ENCODE results near the gene PARD3.
"Not testable (repeated sequence)": the region's sequence is repeated elsewhere in the genome, so short reads cannot be mapped to it uniquely, and the experiment has no call there.

Gene PARD3

DNA sequence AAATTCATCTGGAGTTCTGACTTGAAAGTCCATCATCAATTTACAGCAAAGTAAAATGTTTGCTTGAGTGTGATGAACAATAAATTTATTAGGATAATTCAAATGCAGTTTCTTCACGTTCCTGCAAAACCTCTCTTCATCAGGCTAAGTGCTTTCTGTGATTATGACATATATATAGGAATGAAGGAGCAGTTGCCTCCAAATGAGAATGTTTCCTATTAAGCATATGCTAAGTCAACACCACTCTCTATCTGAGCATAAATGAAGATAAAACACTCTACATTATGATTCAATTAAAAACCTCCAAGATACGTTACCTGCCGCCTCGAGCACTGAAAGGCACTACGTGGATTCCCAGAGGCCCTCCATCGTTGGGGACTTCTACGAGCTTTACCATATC lies 416.1 kb downstream of the PARD3 start:
- no peak overlapping the region for H3K27ac ChIP-seq (ENCODE audit: poor library complexity, severe bottlenecking)
- ATAC-seq (ENCODE audit: low read depth) = no peak
- no peaks in the 10 kb centered on the region for H3K9me3 ChIP-seq (ENCODE audit: severe bottlenecking)

DNA sequence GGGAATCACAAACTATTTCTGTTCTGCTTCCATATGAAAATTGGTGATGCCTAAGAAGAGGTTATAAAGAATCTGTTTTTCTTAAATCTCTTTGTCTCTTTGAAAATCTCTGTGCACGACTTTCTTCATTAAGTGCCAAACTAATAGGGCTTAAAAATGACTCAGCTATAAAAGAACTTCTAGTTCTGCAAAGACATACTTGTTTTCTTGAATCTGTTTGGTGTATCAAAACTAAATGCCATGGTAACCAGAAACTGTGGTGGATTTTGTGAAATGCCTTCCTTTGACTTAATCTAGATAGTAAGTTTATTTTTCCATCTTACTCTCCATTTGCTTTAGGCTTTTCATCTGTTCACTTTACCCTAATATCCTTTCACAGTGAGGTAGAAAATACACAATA lies 417.8 kb downstream of the PARD3 start:
- ATAC-seq (ENCODE audit: low read depth) (no peak), DNase-seq (ENCODE audit: low spot score) (no peak)
- H3K4me1 ChIP-seq (ENCODE audit: insufficient read depth, poor library complexity, severe bottlenecking) = no peaks in the 10 kb centered on the region
- TF ChIP-seq, protein P1, sequence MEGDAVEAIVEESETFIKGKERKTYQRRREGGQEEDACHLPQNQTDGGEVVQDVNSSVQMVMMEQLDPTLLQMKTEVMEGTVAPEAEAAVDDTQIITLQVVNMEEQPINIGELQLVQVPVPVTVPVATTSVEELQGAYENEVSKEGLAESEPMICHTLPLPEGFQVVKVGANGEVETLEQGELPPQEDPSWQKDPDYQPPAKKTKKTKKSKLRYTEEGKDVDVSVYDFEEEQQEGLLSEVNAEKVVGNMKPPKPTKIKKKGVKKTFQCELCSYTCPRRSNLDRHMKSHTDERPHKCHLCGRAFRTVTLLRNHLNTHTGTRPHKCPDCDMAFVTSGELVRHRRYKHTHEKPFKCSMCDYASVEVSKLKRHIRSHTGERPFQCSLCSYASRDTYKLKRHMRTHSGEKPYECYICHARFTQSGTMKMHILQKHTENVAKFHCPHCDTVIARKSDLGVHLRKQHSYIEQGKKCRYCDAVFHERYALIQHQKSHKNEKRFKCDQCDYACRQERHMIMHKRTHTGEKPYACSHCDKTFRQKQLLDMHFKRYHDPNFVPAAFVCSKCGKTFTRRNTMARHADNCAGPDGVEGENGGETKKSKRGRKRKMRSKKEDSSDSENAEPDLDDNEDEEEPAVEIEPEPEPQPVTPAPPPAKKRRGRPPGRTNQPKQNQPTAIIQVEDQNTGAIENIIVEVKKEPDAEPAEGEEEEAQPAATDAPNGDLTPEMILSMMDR (IDR thresholded peaks at IDR 0.05; ENCODE audit: poor library complexity, severe bottlenecking) = no peak
- no peaks in the 10 kb centered on the region for H3K27me3 ChIP-seq (ENCODE audit: insufficient read depth, poor library complexity, severe bottlenecking)
- H3K9me3 ChIP-seq (ENCODE audit: severe bottlenecking) = no peaks in the 10 kb centered on the region
- no peak overlapping the region for H3K4me3 ChIP-seq (ENCODE audit: severe bottlenecking)
- no peaks in the 10 kb centered on the region; the same call in 1 of the 2 replicates for H3K36me3 ChIP-seq (ENCODE audit: low read depth)
- H3K27ac ChIP-seq (ENCODE audit: poor library complexity, severe bottlenecking) = no peak overlapping the region

More for the DNA sequence above, 416.1 kb downstream of the PARD3 start:
- TF ChIP-seq, protein P1 (IDR thresholded peaks at IDR 0.05; ENCODE audit: poor library complexity, severe bottlenecking) = no peak
- no peaks in the 10 kb centered on the region for H3K27me3 ChIP-seq (ENCODE audit: insufficient read depth, poor library complexity, severe bottlenecking)
- no peaks in the 10 kb centered on the region; the same call in 1 of the 2 replicates for H3K36me3 ChIP-seq (ENCODE audit: low read depth)
- no peaks in the 10 kb centered on the region for H3K4me1 ChIP-seq (ENCODE audit: insufficient read depth, poor library complexity, severe bottlenecking)
- no peak for DNase-seq (ENCODE audit: low spot score)
- H3K4me3 ChIP-seq (ENCODE audit: severe bottlenecking) = no peak overlapping the region

DNA sequence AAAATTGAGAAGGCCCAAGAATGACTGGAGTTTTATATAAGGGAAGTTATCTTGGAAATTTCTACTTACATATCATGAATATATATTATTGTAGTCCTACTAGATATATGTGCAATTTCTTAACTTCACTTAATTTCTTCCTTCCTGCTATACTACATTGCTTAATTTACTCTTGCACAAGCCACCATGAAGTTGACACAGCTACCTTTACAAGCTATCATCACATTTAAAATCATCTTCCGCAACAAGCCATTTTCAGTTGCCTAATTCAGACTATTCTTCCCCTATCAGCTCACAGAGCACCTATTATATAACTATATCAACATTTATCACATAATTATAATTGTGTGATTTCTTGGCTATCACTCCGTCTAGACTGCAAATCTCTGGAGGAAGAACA lies 418.4 kb downstream of the PARD3 start:
- Histone ChIP-seq H3K27me3 (ENCODE audit: insufficient read depth, poor library complexity, severe bottlenecking) (no peaks in the 10 kb centered on the region), H3K4me1 (ENCODE audit: insufficient read depth, poor library complexity, severe bottlenecking) (no peaks in the 10 kb centered on the region), H3K4me3 (ENCODE audit: severe bottlenecking) (no peak overlapping the region), H3K27ac (ENCODE audit: poor library complexity, severe bottlenecking) (no peak overlapping the region), H3K36me3 (ENCODE audit: low read depth) (no peaks in the 10 kb centered on the region; the same call in 1 of the 2 replicates), H3K9me3 (ENCODE audit: severe bottlenecking) (no peaks in the 10 kb centered on the region)
- ATAC-seq (ENCODE audit: low read depth) = no peak
- TF ChIP-seq, protein P1 (IDR thresholded peaks at IDR 0.05; ENCODE audit: poor library complexity, severe bottlenecking) = no peak
- DNase-seq (ENCODE audit: low spot score) = no peak

DNA sequence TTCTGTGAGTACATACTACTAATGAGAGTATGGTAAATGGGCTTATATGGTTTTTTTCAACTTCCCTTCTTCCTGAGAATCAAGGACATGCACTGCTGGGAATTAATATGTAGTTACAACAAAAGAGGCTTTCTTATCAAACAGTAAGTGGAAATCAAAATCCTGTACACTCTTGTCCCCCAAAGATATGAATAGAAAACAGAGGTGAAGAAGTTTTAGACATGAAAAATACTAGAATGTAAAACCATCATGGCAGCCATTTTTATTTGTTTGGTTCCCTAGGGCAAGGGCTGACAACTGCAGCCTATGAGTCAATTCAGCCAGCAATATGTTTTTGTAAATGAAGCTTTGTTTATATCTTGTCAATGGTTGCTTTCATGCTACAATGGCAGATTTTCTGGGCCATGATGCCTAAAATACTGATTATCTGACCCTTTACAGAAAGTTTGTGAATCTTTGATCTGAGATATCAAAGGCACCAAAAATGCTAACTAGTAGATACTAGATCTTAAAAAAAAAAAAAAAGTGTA lies 422.4 kb downstream of the PARD3 start:
- H3K27me3 ChIP-seq (ENCODE audit: insufficient read depth, poor library complexity, severe bottlenecking) = no peaks in the 10 kb centered on the region
- no peak overlapping the region for H3K27ac ChIP-seq (ENCODE audit: poor library complexity, severe bottlenecking)
- TF ChIP-seq, protein P1 (IDR thresholded peaks at IDR 0.05; ENCODE audit: poor library complexity, severe bottlenecking) = no peak
- no peak overlapping the region for H3K4me3 ChIP-seq (ENCODE audit: severe bottlenecking)
- no peaks in the 10 kb centered on the region for H3K9me3 ChIP-seq (ENCODE audit: severe bottlenecking)
- H3K36me3 ChIP-seq (ENCODE audit: low read depth) = no peaks in the 10 kb centered on the region; the same call in 1 of the 2 replicates
- DNase-seq (ENCODE audit: low spot score) (no peak), ATAC-seq (ENCODE audit: low read depth) (no peak)
- H3K4me1 ChIP-seq (ENCODE audit: insufficient read depth, poor library complexity, severe bottlenecking) = no peaks in the 10 kb centered on the region

DNA sequence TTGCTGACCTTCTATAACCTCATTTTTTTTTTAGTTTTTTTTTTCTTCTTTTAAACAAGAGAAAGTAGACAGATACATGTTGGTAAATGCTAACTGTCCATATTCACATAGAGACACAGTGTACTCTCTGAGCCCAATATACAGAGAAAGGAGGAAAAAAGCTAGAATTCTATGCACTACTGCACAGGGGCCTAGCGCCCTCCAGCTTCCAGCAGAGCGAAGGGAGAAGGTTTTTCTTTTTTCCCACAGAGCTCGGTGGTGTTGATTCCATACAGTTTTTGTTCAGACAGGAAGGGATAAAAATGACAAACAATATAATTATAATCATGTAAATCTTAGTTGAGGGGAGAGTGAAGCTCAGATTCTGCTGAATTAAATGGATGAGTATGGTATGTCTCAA lies 423.9 kb downstream of the PARD3 start:
- H3K9me3 ChIP-seq (ENCODE audit: severe bottlenecking); H3K27me3 ChIP-seq (ENCODE audit: insufficient read depth, poor library complexity, severe bottlenecking); H3K4me1 ChIP-seq (ENCODE audit: insufficient read depth, poor library complexity, severe bottlenecking); DNase-seq (ENCODE audit: low spot score); H3K36me3 ChIP-seq (ENCODE audit: low read depth); H3K27ac ChIP-seq (ENCODE audit: poor library complexity, severe bottlenecking); ATAC-seq (ENCODE audit: low read depth); H3K4me3 ChIP-seq (ENCODE audit: severe bottlenecking): not testable (repeated sequence)
- TF ChIP-seq, protein P1 (IDR thresholded peaks at IDR 0.05; ENCODE audit: poor library complexity, severe bottlenecking) = peak; percentile 9
